ENCODE measurements around the gene STIM1.

Gene STIM1

GRCh38 chr11:3820971-3821370 lies 34.5 kb upstream of the STIM1 start:
- no peak overlapping the region for H3K9ac ChIP-seq (ENCODE audit: low read length)
- H3K4me3 ChIP-seq (ENCODE audit: insufficient read depth, low read length, poor library complexity, severe bottlenecking): no peak overlapping the region
- no peaks in the 10 kb centered on the region for H3K79me2 ChIP-seq (ENCODE audit: insufficient read depth, low read length)
- H3K4me2 ChIP-seq (ENCODE audit: low read depth, low read length, poor library complexity, severe bottlenecking): no peak overlapping the region
- H3K27ac ChIP-seq (ENCODE audit: low read depth, low read length): no peak overlapping the region
- H3F3A ChIP-seq (ENCODE audit: insufficient read depth): 0 out of 2 replicates have a peak, but pooled peaks cover 2% of the 10 kb centered on the region
- H3K27me3 ChIP-seq (ENCODE audit: low read length): no peaks in the 10 kb centered on the region
- TF ChIP-seq CTCF (IDR thresholded peaks at IDR 0.05; ENCODE audit: insufficient read depth, low read length, poor library complexity, severe bottlenecking) (no peak), EZH2phosphoT487 (conservative IDR thresholded peaks at IDR 0.05; ENCODE audit: low read length) (no peak)
- no peaks in the 10 kb centered on the region for H3K36me3 ChIP-seq (ENCODE audit: low read length)
- no peak overlapping the region for H2AFZ ChIP-seq (ENCODE audit: low read depth, low read length, severe bottlenecking)
- no peaks in the 10 kb centered on the region for H3K9me2 ChIP-seq (replicated peaks; ENCODE audit: insufficient read depth, low read length)
- no peaks in the 10 kb centered on the region for H3K9me3 ChIP-seq (ENCODE audit: insufficient read depth, low read length)
- H4K20me1 ChIP-seq (ENCODE audit: low read depth, low read length): no peaks in the 10 kb centered on the region

GRCh38 chr11:3822312-3822711 lies 33.2 kb upstream of the STIM1 start:
- Histone ChIP-seq H3K36me3 (ENCODE audit: low read length) (no peaks in the 10 kb centered on the region), H4K20me1 (ENCODE audit: low read depth, low read length) (no peaks in the 10 kb centered on the region), H3K9me3 (ENCODE audit: insufficient read depth, low read length) (no peaks in the 10 kb centered on the region), H2AFZ (ENCODE audit: low read depth, low read length, severe bottlenecking) (no peak overlapping the region), H3K9me2 (replicated peaks; ENCODE audit: insufficient read depth, low read length) (no peaks in the 10 kb centered on the region), H3K4me2 (ENCODE audit: low read depth, low read length, poor library complexity, severe bottlenecking) (no peak overlapping the region), H3K27me3 (ENCODE audit: low read length) (no peaks in the 10 kb centered on the region), H3K79me2 (ENCODE audit: insufficient read depth, low read length) (no peaks in the 10 kb centered on the region), H3K4me3 (ENCODE audit: insufficient read depth, low read length, poor library complexity, severe bottlenecking) (no peak overlapping the region), H3F3A (ENCODE audit: insufficient read depth) (peaks cover 8% of the 10 kb centered on the region; the same call in 1 of the 2 replicates), H3K9ac (ENCODE audit: low read length) (no peak overlapping the region), H3K27ac (ENCODE audit: low read depth, low read length) (no peak overlapping the region)
- TF ChIP-seq CTCF (IDR thresholded peaks at IDR 0.05; ENCODE audit: insufficient read depth, low read length, poor library complexity, severe bottlenecking) (no peak), EZH2phosphoT487 (conservative IDR thresholded peaks at IDR 0.05; ENCODE audit: low read length) (no peak)

- H3K9me2 ChIP-seq (replicated peaks; ENCODE audit: insufficient read depth, low read length): no peaks in the 10 kb centered on the region
- H4K20me1 ChIP-seq (ENCODE audit: low read depth, low read length): no peaks in the 10 kb centered on the region
- no peak overlapping the region for H3K27ac ChIP-seq (ENCODE audit: low read depth, low read length)
- H3K4me3 ChIP-seq (ENCODE audit: insufficient read depth, low read length, poor library complexity, severe bottlenecking): no peak overlapping the region
- H3K79me2 ChIP-seq (ENCODE audit: insufficient read depth, low read length): no peaks in the 10 kb centered on the region
- no peak overlapping the region for H3K9ac ChIP-seq (ENCODE audit: low read length)
- no peak overlapping the region for H2AFZ ChIP-seq (ENCODE audit: low read depth, low read length, severe bottlenecking)
- no peak overlapping the region for H3K4me2 ChIP-seq (ENCODE audit: low read depth, low read length, poor library complexity, severe bottlenecking)
- no peaks in the 10 kb centered on the region for H3K36me3 ChIP-seq (ENCODE audit: low read length)
- H3K27me3 ChIP-seq (ENCODE audit: low read length): no peaks in the 10 kb centered on the region
- no peaks in the 10 kb centered on the region for H3K9me3 ChIP-seq (ENCODE audit: insufficient read depth, low read length)
- peaks cover 8% of the 10 kb centered on the region; the same call in 1 of the 2 replicates for H3F3A ChIP-seq (ENCODE audit: insufficient read depth)
- TF ChIP-seq CTCF (IDR thresholded peaks at IDR 0.05; ENCODE audit: insufficient read depth, low read length, poor library complexity, severe bottlenecking) (no peak), EZH2phosphoT487 (conservative IDR thresholded peaks at IDR 0.05; ENCODE audit: low read length) (no peak)
Observed at GRCh38 chr11:3823303-3823702, 32.2 kb upstream of the STIM1 start.

Measured in SU-DHL-6 (cell line).